OCI-LY1 (cell line): ENCODE data around the gene PSTPIP2.

Experiments
- H2AFZ ChIP-seq: fragments of 200-600 bp; sonication (generic), shearing (Covaris generic); 2 replicates; pipeline ENCODE4 v1.6.0; 2014; ENCODE audit warnings: antibody characterized with exemption, mild to moderate bottlenecking, low read length
- H3F3A ChIP-seq: fragments of 200-600 bp; sonication (generic), shearing (Covaris generic); 2 replicates; pipeline ENCODE4 v1.6.0; 2014; ENCODE audit warnings: mild to moderate bottlenecking, antibody characterized with exemption, low read length, moderate library complexity; ENCODE audit not compliant: insufficient read depth
- H3K27ac ChIP-seq: fragments of 200-600 bp; sonication (generic); 2 replicates; pipeline ENCODE4 v1.5.1; 2014; ENCODE audit warnings: low read length, mixed run types, mild to moderate bottlenecking, low read depth; ENCODE audit not compliant: poor library complexity, severe bottlenecking
- H3K27me3 ChIP-seq: fragments of 200-600 bp; sonication (generic); 2 replicates; pipeline ENCODE4 v1.6.0; 2014; ENCODE audit warnings: antibody characterized with exemption, mild to moderate bottlenecking, low read length, moderate library complexity; ENCODE audit not compliant: insufficient read depth
- H3K36me3 ChIP-seq: fragments of 200-600 bp; sonication (generic); 2 replicates; pipeline ENCODE4 v1.6.1; 2014; ENCODE audit warnings: mild to moderate bottlenecking, antibody characterized with exemption, low read length, moderate library complexity, mixed read lengths; ENCODE audit not compliant: insufficient read depth
- H3K4me1 ChIP-seq: fragments of 200-600 bp; sonication (generic); 2 replicates; pipeline ENCODE4 v1.5.1; 2014; ENCODE audit warnings: mild to moderate bottlenecking, low read length, moderate library complexity; ENCODE audit not compliant: insufficient read depth, severe bottlenecking
- H3K4me2 ChIP-seq: fragments of 200-600 bp; sonication (generic), shearing (Covaris generic); 2 replicates; pipeline ENCODE4 v1.6.1; 2014; ENCODE audit warnings: low read length
- H3K4me3 ChIP-seq: fragments of 200-600 bp; sonication (generic); 2 replicates; pipeline ENCODE4 v1.5.1; 2014; ENCODE audit warnings: low read length, low read depth, mild to moderate bottlenecking, mixed read lengths; ENCODE audit not compliant: poor library complexity, severe bottlenecking
- H3K79me2 ChIP-seq: fragments of 200-600 bp; shearing (Covaris generic); 2 replicates; pipeline ENCODE4 v1.6.1; 2016; ENCODE audit warnings: mixed run types, low read length, mixed read lengths; ENCODE audit not compliant: insufficient read depth
- H3K9ac ChIP-seq: fragments of 200-600 bp; sonication (generic), shearing (Covaris generic); 2 replicates; pipeline ENCODE4 v1.6.1; 2014; ENCODE audit warnings: mild to moderate bottlenecking, low read length, mixed read lengths
- H3K9me2 ChIP-seq: fragments of 200-600 bp; sonication (generic), shearing (Covaris generic); 2 replicates; pipeline ENCODE4 v1.6.1; 2014; ENCODE audit warnings: low read depth, mild to moderate bottlenecking, low read length, mixed read lengths
- H3K9me3 ChIP-seq: fragments of 200-600 bp; shearing (Covaris generic); 2 replicates; pipeline ENCODE4 v1.6.1; 2014; ENCODE audit warnings: low read length, mixed read lengths
- H4K20me1 ChIP-seq: fragments of 200-600 bp; sonication (generic), shearing (Covaris generic); 2 replicates; pipeline ENCODE4 v1.6.0; 2016; ENCODE audit warnings: mild to moderate bottlenecking, low read length; ENCODE audit not compliant: insufficient read depth
- CTCF ChIP-seq: fragments of 200-600 bp; sonication (generic), shearing (Covaris generic); IDR thresholded peaks from 2 replicates; pipeline ENCODE4 v1.5.1; 2017; ENCODE audit warnings: mild to moderate bottlenecking, antibody characterized with exemption, low read length, moderate library complexity, mixed read lengths
- EZH2 ChIP-seq: fragments of 200-600 bp; sonication (generic), shearing (Covaris generic); IDR thresholded peaks from 2 replicates; pipeline ENCODE4 v1.8.0; 2017; ENCODE audit warnings: borderline replicate concordance, mixed run types, mild to moderate bottlenecking, antibody characterized with exemption, low read length, moderate library complexity, mixed read lengths

The PSTPIP2 gene

GRCh38 chr18:46042571-46043123 lies 29.4 kb downstream of the PSTPIP2 start:
- H3K4me2 ChIP-seq = no peak overlapping the region
- H3F3A ChIP-seq = no peaks in the 10 kb centered on the region
- H3K9me2 ChIP-seq = no peaks in the 10 kb centered on the region
- no peaks in the 10 kb centered on the region for H3K9me3 ChIP-seq
- no peak overlapping the region for H2AFZ ChIP-seq
- H3K4me1 ChIP-seq = no peaks in the 10 kb centered on the region
- no peak overlapping the region for H3K9ac ChIP-seq
- H3K4me3 ChIP-seq = no peak overlapping the region
- H3K79me2 ChIP-seq = no peaks in the 10 kb centered on the region
- no peaks in the 10 kb centered on the region for H4K20me1 ChIP-seq
- TF ChIP-seq CTCF = no peak
- TF ChIP-seq EZH2 = no peak
- no peaks in the 10 kb centered on the region for H3K27me3 ChIP-seq
- H3K27ac ChIP-seq = no peak overlapping the region
- no peaks in the 10 kb centered on the region for H3K36me3 ChIP-seq

GRCh38 chr18:46040747-46041104 lies 31.3 kb downstream of the PSTPIP2 start:
- 0 out of 2 replicates have a peak, but pooled peaks cover 3% of the 10 kb centered on the region for H3K27me3 ChIP-seq
- TF ChIP-seq EZH2 (no peak), CTCF (no peak)
- no peaks in the 10 kb centered on the region for H3K9me2 ChIP-seq
- H2AFZ ChIP-seq = no peak overlapping the region
- H4K20me1 ChIP-seq = no peaks in the 10 kb centered on the region
- H3F3A ChIP-seq = no peaks in the 10 kb centered on the region
- H3K9me3 ChIP-seq = no peaks in the 10 kb centered on the region
- no peak overlapping the region for H3K4me2 ChIP-seq
- H3K4me1 ChIP-seq = no peaks in the 10 kb centered on the region
- no peak overlapping the region for H3K27ac ChIP-seq
- no peak overlapping the region for H3K4me3 ChIP-seq
- H3K36me3 ChIP-seq = no peaks in the 10 kb centered on the region
- H3K79me2 ChIP-seq = no peaks in the 10 kb centered on the region
- no peak overlapping the region for H3K9ac ChIP-seq

- no peaks in the 10 kb centered on the region for H4K20me1 ChIP-seq
- no peaks in the 10 kb centered on the region for H3K4me1 ChIP-seq
- no peak overlapping the region for H3K9ac ChIP-seq
- no peaks in the 10 kb centered on the region for H3K79me2 ChIP-seq
- no peak overlapping the region for H3K4me3 ChIP-seq
- H3K36me3 ChIP-seq = no peaks in the 10 kb centered on the region
- no peaks in the 10 kb centered on the region for H3F3A ChIP-seq
- no peaks in the 10 kb centered on the region for H3K9me3 ChIP-seq
- no peak overlapping the region for H3K27ac ChIP-seq
- H3K4me2 ChIP-seq = no peak overlapping the region
- H2AFZ ChIP-seq = no peak overlapping the region
- H3K9me2 ChIP-seq = no peaks in the 10 kb centered on the region
- 0 out of 2 replicates have a peak, but pooled peaks cover 3% of the 10 kb centered on the region for H3K27me3 ChIP-seq
- TF ChIP-seq EZH2 (no peak), CTCF (no peak)
Observed at GRCh38 chr18:46040033-46040746, 31.9 kb downstream of the PSTPIP2 start.
